HCT116 (cell line): ENCODE data around the gene SCN4A. TPM values are rescaled to one million over a fixed set of nuclear protein-coding genes. Genes with fewer than 3 reads are reported as not detected.

Source experiments
- ATAC-seq: fragments of 200-7000 bp; cut with Tn5 transposase; 2 replicates; pipeline ENCODE4 v1.9.1; 2020; ENCODE audit warnings: mild to moderate bottlenecking, moderate library complexity
- BruUV-seq: library from RNA; stranded (reverse); fragments of 400-500 nt; replicated peaks from 2 replicates; lab custom pipeline; 2021; lab: Mats Ljungman, UMichigan
- CTCF ChIA-PET: fragments of 300-600 bp; sonication (Branson Sonifier 250); formaldehyde crosslinking; loops from one replicate; lab custom pipeline; 2021; ENCODE audit warnings: antibody characterized with exemption; lab: Charles Lee
- POLR2A ChIA-PET: fragments of 300-600, 350-600 bp; sonication (Branson Sonifier 250); formaldehyde crosslinking; loops from one replicate; lab custom pipeline; 2021; ENCODE audit warnings: antibody characterized with exemption; lab: Charles Lee
- RAD21 ChIA-PET, 2 experiments: fragments of 300-600 bp; sonication (Branson Sonifier 250); formaldehyde crosslinking; loops; one replicate each; lab custom pipeline; 2023; ENCODE audit warnings: low total read pairs in 2 of 2; ENCODE audit not compliant: uncharacterized antibody in 2 of 2, unreplicated experiment in 2 of 2, low non-redundant PET in 1 of 2; lab: Charles Lee
- DNase-seq: peaks from one replicate; pipeline ENCODE4 v3.0.0-alpha.2; 2010; ENCODE audit warnings: low read depth, low spot score
- H2AFZ ChIP-seq: fragments of 200-600 bp; shearing (Covaris generic), sonication (generic); 2 replicates; pipeline ENCODE4 v1.6.1; 2017; ENCODE audit warnings: low read depth, mixed run types, mixed read lengths, antibody characterized with exemption, low read length; ENCODE audit not compliant: poor library complexity, severe bottlenecking
- H3K27ac ChIP-seq: 2 replicates; pipeline ENCODE4 v1.5.1; 2012; ENCODE audit warnings: low read depth, low read length
- H3K27me3 ChIP-seq: fragments of 200-600 bp; sonication (generic); 2 replicates; pipeline ENCODE4 v1.6.1; 2016; ENCODE audit warnings: mixed run types, low read length, mixed read lengths; ENCODE audit not compliant: insufficient read depth
- H3K36me3 ChIP-seq, 2 experiments: fragments of 200-500 bp in 1 of 2; fragments of 200-600 bp in 1 of 2; sonication (Bioruptor generic) in 1 of 2; sonication (generic) in 1 of 2; 2 replicates each; pipeline versions ENCODE4 v1.5.1 to v1.6.1; 2014 to 2016; ENCODE audit warnings: low read length in 2 of 2, inconsistent platforms in 1 of 2, mixed read lengths in 1 of 2, mixed run types in 1 of 2; ENCODE audit not compliant: insufficient read depth in 2 of 2, control insufficient read depth in 1 of 2
- H3K4me1 ChIP-seq, 2 experiments: fragments of 200-600 bp in 1 of 2; sonication (generic) in 1 of 2; 2 replicates each; pipeline versions ENCODE4 v1.5.1 to v1.6.1; 2012 to 2017; ENCODE audit warnings: low read length in 2 of 2, inconsistent platforms in 1 of 2, mild to moderate bottlenecking in 1 of 2, mixed read lengths in 1 of 2, mixed run types in 1 of 2, moderate library complexity in 1 of 2; ENCODE audit not compliant: insufficient read depth in 2 of 2, control insufficient read depth in 1 of 2
- H3K4me2 ChIP-seq: fragments of 200-600 bp; sonication (generic); 2 replicates; pipeline ENCODE4 v1.6.1; 2017; ENCODE audit warnings: mixed run types, low read length, mixed read lengths
- H3K4me3 ChIP-seq, 2 experiments: fragments of 200-600 bp in 1 of 2; sonication (generic) in 1 of 2; replicated peaks in 1 of 2; 2 replicates each; pipeline ENCODE4 v1.5.1; 2011 to 2016; ENCODE audit warnings: low read length in 2 of 2, control low read depth in 1 of 2, low read depth in 1 of 2, mild to moderate bottlenecking in 1 of 2, mixed read lengths in 1 of 2, mixed run types in 1 of 2
- H3K79me2 ChIP-seq: fragments of 200-600 bp; sonication (generic); 2 replicates; pipeline ENCODE4 v1.6.1; 2017; ENCODE audit warnings: mild to moderate bottlenecking, mixed run types, low read length, moderate library complexity, mixed read lengths; ENCODE audit not compliant: insufficient read depth
- H3K9ac ChIP-seq: fragments of 200-600 bp; sonication (generic); 2 replicates; pipeline ENCODE4 v1.6.1; 2016; ENCODE audit warnings: low read length, mixed read lengths
- H3K9me2 ChIP-seq: fragments of 200-600 bp; sonication (generic), shearing (Covaris generic); 2 replicates; pipeline ENCODE4 v1.6.1; 2017; ENCODE audit warnings: mixed run types, mild to moderate bottlenecking, moderate library complexity; ENCODE audit not compliant: insufficient read depth
- H3K9me3 ChIP-seq, 2 experiments: fragments of 200-500 bp in 1 of 2; fragments of 200-600 bp in 1 of 2; sonication (Bioruptor generic) in 1 of 2; sonication (generic) in 1 of 2; 2 replicates each; pipeline ENCODE4 v1.6.1; 2014 to 2017; ENCODE audit warnings: low read length in 2 of 2, mixed read lengths in 2 of 2, inconsistent platforms in 1 of 2, low read depth in 1 of 2, mild to moderate bottlenecking in 1 of 2, mixed run types in 1 of 2, moderate library complexity in 1 of 2; ENCODE audit not compliant: control insufficient read depth in 1 of 2, insufficient read depth in 1 of 2
- H4K20me1 ChIP-seq: fragments of 200-600 bp; sonication (generic), shearing (Covaris generic); 2 replicates; pipeline ENCODE4 v1.6.1; 2017; ENCODE audit warnings: mixed run types, mild to moderate bottlenecking, moderate library complexity; ENCODE audit not compliant: insufficient read depth
- ATF3 ChIP-seq: IDR thresholded peaks from 2 replicates; pipeline ENCODE4 v1.6.1; 2012
- CBX3 ChIP-seq: IDR thresholded peaks from 2 replicates; pipeline ENCODE4 v1.6.1; 2012; ENCODE audit warnings: low read depth
- CEBPB ChIP-seq: IDR thresholded peaks from 2 replicates; pipeline ENCODE4 v1.6.1; 2012; ENCODE audit warnings: low read depth
- ELF1 ChIP-seq: IDR thresholded peaks from 2 replicates; pipeline ENCODE4 v1.6.1; 2012; ENCODE audit warnings: low read depth, borderline replicate concordance
- EZH2 ChIP-seq: fragments of 200-600 bp; sonication (generic); IDR thresholded peaks from 2 replicates; pipeline ENCODE4 v1.6.1; 2017; ENCODE audit warnings: antibody characterized with exemption, mixed run types
- EZH2phosphoT487 ChIP-seq: fragments of 200-600 bp; IDR thresholded peaks from 2 replicates; pipeline ENCODE4 v1.6.1; 2018; ENCODE audit warnings: antibody characterized with exemption, borderline replicate concordance
- FOSL1 ChIP-seq: IDR thresholded peaks from 2 replicates; pipeline ENCODE4 v1.6.1; 2012; ENCODE audit warnings: low read depth
- JUND ChIP-seq: IDR thresholded peaks from 2 replicates; pipeline ENCODE4 v1.6.1; 2012
- POLR2A ChIP-seq: IDR thresholded peaks from 2 replicates; pipeline ENCODE4 v1.7.0; 2011; ENCODE audit warnings: borderline replicate concordance; ENCODE audit not compliant: insufficient read depth, insufficient read length; ENCODE audit errors: extremely low read depth
- RAD21 ChIP-seq: IDR thresholded peaks from 2 replicates; pipeline ENCODE4 v1.6.1; 2012; ENCODE audit warnings: low read depth, mild to moderate bottlenecking
- SP1 ChIP-seq: IDR thresholded peaks from 2 replicates; pipeline ENCODE4 v1.6.1; 2012; ENCODE audit warnings: low read depth
- SRF ChIP-seq: IDR thresholded peaks from 2 replicates; pipeline ENCODE4 v1.6.1; 2012; ENCODE audit warnings: low read depth
- ZFX ChIP-seq: fragments of 450-650 bp; IDR thresholded peaks from 2 replicates; pipeline ENCODE4 v1.6.1; 2017
- ZNF274 ChIP-seq: fragments of 200-500 bp; sonication (Bioruptor generic); IDR thresholded peaks from 2 replicates; pipeline ENCODE4 v1.6.1; 2014; ENCODE audit warnings: mild to moderate bottlenecking, low read depth, low read length, inconsistent platforms
- intact Hi-C: fragments of 100-400 bp; cut with micrococcal nuclease; formaldehyde crosslinking; loops from 2 replicates; pipeline ENCODE4 v1.10.0; 2022
- total RNA-seq: library from RNA; stranded (reverse); gene quantifications from one replicate; pipeline ENCODE4 v1.2.1, GENCODE V29; 2021; ENCODE audit not compliant: unreplicated experiment
- TF ChIP-seq, protein P1 (sequence below): IDR thresholded peaks from 2 replicates; pipeline ENCODE4 v1.6.1; 2012; ENCODE audit warnings: low read depth
- TF ChIP-seq, protein P2 (sequence below): IDR thresholded peaks from 2 replicates; pipeline ENCODE4 v1.6.1; 2011; ENCODE audit warnings: mild to moderate bottlenecking, low read length, moderate library complexity; ENCODE audit not compliant: insufficient replicate concordance; ENCODE audit errors: extremely low read depth
- TF ChIP-seq, protein P3 (sequence below): IDR thresholded peaks from 2 replicates; pipeline ENCODE4 v1.6.1; 2012

Gene SCN4A
- total RNA-seq, 1 experiment from 2014 or later = 2.7 TPM

DNA sequence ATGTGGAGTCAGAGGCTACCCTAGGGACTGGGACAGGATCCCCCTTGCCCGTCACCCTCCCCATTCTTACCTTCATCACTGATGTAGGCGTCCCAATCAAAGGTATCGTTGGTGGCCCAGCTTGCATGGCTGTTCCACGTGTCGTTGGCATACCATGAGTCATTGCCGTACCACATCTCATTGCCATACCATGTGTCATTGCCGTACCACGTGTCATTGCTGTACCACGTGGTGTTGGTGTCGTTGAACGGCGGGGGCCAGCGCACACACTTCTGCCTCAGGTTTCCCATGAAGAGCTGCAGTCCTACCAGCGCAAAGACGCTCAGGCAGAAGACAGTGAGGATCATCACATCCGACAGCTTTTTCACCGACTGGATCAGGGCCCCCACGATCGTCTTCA, 4.8 kb downstream of the SCN4A start:
- ChIA-PET POLR2A (no interaction called here), CTCF (interaction anchor here (1.0 to 2.1 kb wide), 3 partner anchors 17 to 166 kb away, joined by 3 to 9 read pairs (median 7); no protein-coding TSS in a partner anchor), RAD21 (no interaction called here)
- ATAC-seq = peak; percentile 35; the same call in 1 of the 2 replicates
- Histone ChIP-seq H3K4me2 (no peak overlapping the region), H3K27ac (no peak overlapping the region), H3K27me3 (no peaks in the 10 kb centered on the region), H4K20me1 (no peaks in the 10 kb centered on the region), H3K4me3 (no peak overlapping the region), H2AFZ (no peak overlapping the region), H3K9me2 (no peaks in the 10 kb centered on the region), H3K79me2 (no peaks in the 10 kb centered on the region), H3K9ac (no peak overlapping the region), H3K36me3 (no peaks in the 10 kb centered on the region), H3K4me1 (peaks cover 0 to 10% of the 10 kb centered on the region in 2 experiments; a peak in 1 of 4 replicates), H3K9me3 (no peaks in the 10 kb centered on the region)
- BruUV-seq = no TSS peak
- TF ChIP-seq EZH2 (no peak), RAD21 (no peak), ATF3 (no peak), CEBPB (no peak), ZNF274 (no peak), ELF1 (no peak), FOSL1 (no peak), POLR2A (no peak), EZH2phosphoT487 (no peak), CBX3 (no peak), SRF (no peak), ZFX (no peak), JUND (no peak), SP1 (no peak)
- TF ChIP-seq, protein P1, sequence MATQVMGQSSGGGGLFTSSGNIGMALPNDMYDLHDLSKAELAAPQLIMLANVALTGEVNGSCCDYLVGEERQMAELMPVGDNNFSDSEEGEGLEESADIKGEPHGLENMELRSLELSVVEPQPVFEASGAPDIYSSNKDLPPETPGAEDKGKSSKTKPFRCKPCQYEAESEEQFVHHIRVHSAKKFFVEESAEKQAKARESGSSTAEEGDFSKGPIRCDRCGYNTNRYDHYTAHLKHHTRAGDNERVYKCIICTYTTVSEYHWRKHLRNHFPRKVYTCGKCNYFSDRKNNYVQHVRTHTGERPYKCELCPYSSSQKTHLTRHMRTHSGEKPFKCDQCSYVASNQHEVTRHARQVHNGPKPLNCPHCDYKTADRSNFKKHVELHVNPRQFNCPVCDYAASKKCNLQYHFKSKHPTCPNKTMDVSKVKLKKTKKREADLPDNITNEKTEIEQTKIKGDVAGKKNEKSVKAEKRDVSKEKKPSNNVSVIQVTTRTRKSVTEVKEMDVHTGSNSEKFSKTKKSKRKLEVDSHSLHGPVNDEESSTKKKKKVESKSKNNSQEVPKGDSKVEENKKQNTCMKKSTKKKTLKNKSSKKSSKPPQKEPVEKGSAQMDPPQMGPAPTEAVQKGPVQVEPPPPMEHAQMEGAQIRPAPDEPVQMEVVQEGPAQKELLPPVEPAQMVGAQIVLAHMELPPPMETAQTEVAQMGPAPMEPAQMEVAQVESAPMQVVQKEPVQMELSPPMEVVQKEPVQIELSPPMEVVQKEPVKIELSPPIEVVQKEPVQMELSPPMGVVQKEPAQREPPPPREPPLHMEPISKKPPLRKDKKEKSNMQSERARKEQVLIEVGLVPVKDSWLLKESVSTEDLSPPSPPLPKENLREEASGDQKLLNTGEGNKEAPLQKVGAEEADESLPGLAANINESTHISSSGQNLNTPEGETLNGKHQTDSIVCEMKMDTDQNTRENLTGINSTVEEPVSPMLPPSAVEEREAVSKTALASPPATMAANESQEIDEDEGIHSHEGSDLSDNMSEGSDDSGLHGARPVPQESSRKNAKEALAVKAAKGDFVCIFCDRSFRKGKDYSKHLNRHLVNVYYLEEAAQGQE = no peak
- TF ChIP-seq, protein P2, sequence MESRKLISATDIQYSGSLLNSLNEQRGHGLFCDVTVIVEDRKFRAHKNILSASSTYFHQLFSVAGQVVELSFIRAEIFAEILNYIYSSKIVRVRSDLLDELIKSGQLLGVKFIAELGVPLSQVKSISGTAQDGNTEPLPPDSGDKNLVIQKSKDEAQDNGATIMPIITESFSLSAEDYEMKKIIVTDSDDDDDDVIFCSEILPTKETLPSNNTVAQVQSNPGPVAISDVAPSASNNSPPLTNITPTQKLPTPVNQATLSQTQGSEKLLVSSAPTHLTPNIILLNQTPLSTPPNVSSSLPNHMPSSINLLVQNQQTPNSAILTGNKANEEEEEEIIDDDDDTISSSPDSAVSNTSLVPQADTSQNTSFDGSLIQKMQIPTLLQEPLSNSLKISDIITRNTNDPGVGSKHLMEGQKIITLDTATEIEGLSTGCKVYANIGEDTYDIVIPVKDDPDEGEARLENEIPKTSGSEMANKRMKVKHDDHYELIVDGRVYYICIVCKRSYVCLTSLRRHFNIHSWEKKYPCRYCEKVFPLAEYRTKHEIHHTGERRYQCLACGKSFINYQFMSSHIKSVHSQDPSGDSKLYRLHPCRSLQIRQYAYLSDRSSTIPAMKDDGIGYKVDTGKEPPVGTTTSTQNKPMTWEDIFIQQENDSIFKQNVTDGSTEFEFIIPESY = no peak
- TF ChIP-seq, protein P3, sequence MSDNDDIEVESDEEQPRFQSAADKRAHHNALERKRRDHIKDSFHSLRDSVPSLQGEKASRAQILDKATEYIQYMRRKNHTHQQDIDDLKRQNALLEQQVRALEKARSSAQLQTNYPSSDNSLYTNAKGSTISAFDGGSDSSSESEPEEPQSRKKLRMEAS = no peak
- no peak for DNase-seq
- intact Hi-C loops = no loop called here
